HEK293 (cell line): ENCODE results near the gene CCNB1IP1.

Experiments used
- BCL11B ChIP-seq: fragments of 450-650 bp; formaldehyde crosslinking; IDR thresholded peaks from 2 replicates; pipeline ENCODE4 v1.5.1; 2016; ENCODE audit warnings: low read depth, missing biosample characterization, missing genetic modification characterization
- CTCF ChIP-seq: fragments of 450-650 bp; formaldehyde crosslinking; IDR thresholded peaks from 2 replicates; pipeline ENCODE4 v1.5.1; 2016; ENCODE audit warnings: missing biosample characterization, missing genetic modification characterization
- GLI4 ChIP-seq: fragments of 450-650 bp; formaldehyde crosslinking; IDR thresholded peaks from 2 replicates; pipeline ENCODE4 v1.5.1; 2016; ENCODE audit warnings: missing biosample characterization, missing genetic modification characterization
- PRDM4 ChIP-seq: fragments of 450-650 bp; formaldehyde crosslinking; IDR thresholded peaks from 2 replicates; pipeline ENCODE4 v1.5.1; 2017; ENCODE audit warnings: missing biosample characterization, missing genetic modification characterization
- REST ChIP-seq: fragments of 450-650 bp; formaldehyde crosslinking; IDR thresholded peaks from 2 replicates; pipeline ENCODE4 v1.5.1; 2016; ENCODE audit warnings: missing biosample characterization, missing genetic modification characterization
- YY1 ChIP-seq: fragments of 450-650 bp; formaldehyde crosslinking; IDR thresholded peaks from 2 replicates; pipeline ENCODE4 v1.5.1; 2018; ENCODE audit warnings: missing biosample characterization, missing genetic modification characterization
- ZBTB26 ChIP-seq: fragments of 450-650 bp; formaldehyde crosslinking; optimal IDR thresholded peaks from 2 replicates; pipeline ENCODE3; 2016; ENCODE audit warnings: missing biosample characterization, mild to moderate bottlenecking, missing genetic modification characterization
- ZNF138 ChIP-seq: fragments of 450-650 bp; formaldehyde crosslinking; IDR thresholded peaks from 2 replicates; pipeline ENCODE4 v1.5.1; 2016; ENCODE audit warnings: missing biosample characterization, missing genetic modification characterization, borderline replicate concordance
- ZNF274 ChIP-seq, 2 experiments: fragments of 200-500 bp in 1 of 2; fragments of 450-650 bp in 1 of 2; sonication (Bioruptor generic) in 1 of 2; formaldehyde crosslinking in 1 of 2; IDR thresholded peaks; 2 replicates each; pipeline versions ENCODE4 v1.5.1 to v1.6.1; 2014 to 2016; ENCODE audit warnings: borderline replicate concordance in 1 of 2, inconsistent platforms in 1 of 2, low read length in 1 of 2, missing biosample characterization in 1 of 2, missing genetic modification characterization in 1 of 2
- ZNF280D ChIP-seq: fragments of 450-650 bp; formaldehyde crosslinking; IDR thresholded peaks from 2 replicates; pipeline ENCODE4 v1.5.1; 2016; ENCODE audit warnings: missing biosample characterization, missing genetic modification characterization
- ZNF530 ChIP-seq: fragments of 450-650 bp; formaldehyde crosslinking; IDR thresholded peaks from 2 replicates; pipeline ENCODE4 v1.5.1; 2016; ENCODE audit warnings: low read depth, missing biosample characterization, missing genetic modification characterization
- ZNF76 ChIP-seq: fragments of 450-650 bp; formaldehyde crosslinking; IDR thresholded peaks from 2 replicates; pipeline ENCODE4; 2016; ENCODE audit warnings: low read depth, missing biosample characterization, missing genetic modification characterization, borderline replicate concordance

GRCh38 chr14:20380681-20381080 lies 47.6 kb upstream of the CCNB1IP1 start:
- no peak for TF ChIP-seq CTCF
- no peak for TF ChIP-seq ZNF530 (tag by site-specific recombination)
- TF ChIP-seq ZNF274 (IDR thresholded peaks at IDR 0.05; ENCODE audit: low read length) = no peak
- TF ChIP-seq ZNF274 (tag by site-specific recombination; IDR thresholded peaks at IDR 0.05; ENCODE audit: borderline replicate concordance) = no peak
- no peak for TF ChIP-seq PRDM4 (tag by site-specific recombination)
- TF ChIP-seq ZNF280D (tag by site-specific recombination) = no peak
- no peak for TF ChIP-seq ZNF138
- TF ChIP-seq YY1 (tag by site-specific recombination) = no peak
- TF ChIP-seq GLI4 (tag by site-specific recombination) = no peak
- no peak for TF ChIP-seq REST
- no peak for TF ChIP-seq BCL11B (tag by site-specific recombination)
- TF ChIP-seq ZNF76 (tag by site-specific recombination) = no peak
- no peak for TF ChIP-seq ZBTB26
